Stimulated activated CD8-positive, alpha-beta memory T cell treated with anti-CD3 and anti-CD28 coated beads, Interleukin-15, amount 100 ng/mL, for 24 hours (primary cell): ENCODE data around the gene BZW1.
A peak's percentile ranks its signal among the peaks of the same experiment; 100 is the strongest.
"Not testable (repeated sequence)": the region's sequence is repeated elsewhere in the genome, so short reads cannot be mapped to it uniquely, and the experiment has no call there.

Experiments used
- DNase-seq: peaks from one replicate; pipeline ENCODE4 v3.0.0-alpha.2; 2020; ENCODE audit warnings: low read depth

Gene BZW1

GRCh38 chr2:200791905-200792304, 19.8 kb upstream of the BZW1 start:
- no peak for DNase-seq

GRCh38 chr2:200794143-200794542, 17.6 kb upstream of the BZW1 start:
- no peak for DNase-seq

GRCh38 chr2:200795028-200795440, 16.7 kb upstream of the BZW1 start:
- DNase-seq, result no peak

DNA sequence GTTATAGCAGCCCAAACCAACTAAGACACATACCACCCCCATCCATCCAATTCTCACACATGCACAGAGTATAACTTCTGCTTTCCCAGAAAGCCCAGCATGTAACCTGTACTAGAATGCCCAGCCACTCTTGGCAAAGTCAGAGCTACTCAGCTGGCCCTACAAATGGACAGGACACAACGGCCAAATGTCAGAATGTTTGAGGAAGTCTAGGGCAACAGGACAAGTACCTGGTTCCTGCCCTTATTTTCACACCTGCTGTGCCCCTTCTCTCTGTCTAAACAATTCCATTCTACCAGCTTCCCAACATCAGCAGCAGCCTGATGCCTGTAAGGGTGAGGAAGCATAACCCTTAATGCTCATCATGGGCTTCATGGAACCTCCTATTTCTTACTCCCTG, 15.1 kb upstream of the BZW1 start:
- DNase-seq, result no peak

GRCh38 chr2:200797242-200797770, 14.4 kb upstream of the BZW1 start:
- no peak for DNase-seq

DNA sequence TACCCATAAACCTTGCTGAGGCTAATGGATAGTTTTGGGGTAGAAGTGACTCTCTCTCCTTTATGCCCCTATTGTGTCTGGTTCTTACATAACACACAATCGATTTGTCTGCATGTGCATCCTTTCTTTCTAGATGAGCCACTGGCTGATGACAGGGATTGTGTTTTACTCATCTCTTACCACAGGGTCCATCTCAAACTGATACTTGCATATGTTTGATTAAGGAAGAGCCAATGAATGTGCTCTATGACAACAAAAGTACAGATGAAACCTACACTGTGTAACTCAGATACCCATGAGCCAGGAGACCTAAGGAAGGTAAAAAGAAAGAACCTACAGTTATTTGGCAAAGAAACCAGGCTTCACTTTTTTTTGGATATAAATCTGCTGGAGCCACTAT, 13.2 kb upstream of the BZW1 start:
- DNase-seq, result no peak

GRCh38 chr2:200800458-200800857, 11.3 kb upstream of the BZW1 start:
- DNase-seq, result no peak

- DNase-seq, result not testable (repeated sequence)
These were observed 10.3 kb upstream of the BZW1 start for GRCh38 chr2:200801431-200801830.

GRCh38 chr2:200809506-200810251, 2.0 kb upstream of the BZW1 start:
- no peak for DNase-seq

- DNase-seq, result no peak
These were observed 1.3 kb upstream of the BZW1 start for GRCh38 chr2:200810252-200810997.

DNA sequence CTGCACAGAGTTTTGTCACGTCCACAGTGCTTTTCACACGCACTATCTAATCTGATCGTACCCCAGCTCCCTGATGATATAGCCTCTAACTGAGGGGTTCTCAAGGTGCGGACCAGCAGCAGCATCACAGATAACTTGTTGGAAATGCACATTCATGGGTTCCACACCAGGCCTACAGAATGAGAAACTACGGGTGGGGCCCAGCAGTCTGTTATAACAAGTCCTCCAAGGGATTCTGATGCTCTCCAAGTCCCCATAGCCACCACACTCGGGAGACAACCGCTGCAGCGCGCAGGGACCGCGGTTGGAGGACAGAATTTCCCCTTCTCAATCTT, 745 bp upstream of the BZW1 start:
- DNase-seq, result no peak

- DNase-seq, result peak; percentile 40
These were observed 662 bp downstream of the BZW1 start for GRCh38 chr2:200812122-200813022.

- DNase-seq, result no peak
These were observed 2.6 kb downstream of the BZW1 start for GRCh38 chr2:200814276-200814815.

GRCh38 chr2:200814917-200815316, 3.2 kb downstream of the BZW1 start:
- no peak for DNase-seq

- DNase-seq, result not testable (repeated sequence)
These were observed 7.0 kb downstream of the BZW1 start for GRCh38 chr2:200818732-200819131.

GRCh38 chr2:200820573-200821234, 9.0 kb downstream of the BZW1 start:
- DNase-seq, result no peak

- no peak for DNase-seq
These were observed 10.1 kb downstream of the BZW1 start for GRCh38 chr2:200821686-200822245.

GRCh38 chr2:200828104-200828503, 16.4 kb downstream of the BZW1 start:
- DNase-seq, result no peak

DNA sequence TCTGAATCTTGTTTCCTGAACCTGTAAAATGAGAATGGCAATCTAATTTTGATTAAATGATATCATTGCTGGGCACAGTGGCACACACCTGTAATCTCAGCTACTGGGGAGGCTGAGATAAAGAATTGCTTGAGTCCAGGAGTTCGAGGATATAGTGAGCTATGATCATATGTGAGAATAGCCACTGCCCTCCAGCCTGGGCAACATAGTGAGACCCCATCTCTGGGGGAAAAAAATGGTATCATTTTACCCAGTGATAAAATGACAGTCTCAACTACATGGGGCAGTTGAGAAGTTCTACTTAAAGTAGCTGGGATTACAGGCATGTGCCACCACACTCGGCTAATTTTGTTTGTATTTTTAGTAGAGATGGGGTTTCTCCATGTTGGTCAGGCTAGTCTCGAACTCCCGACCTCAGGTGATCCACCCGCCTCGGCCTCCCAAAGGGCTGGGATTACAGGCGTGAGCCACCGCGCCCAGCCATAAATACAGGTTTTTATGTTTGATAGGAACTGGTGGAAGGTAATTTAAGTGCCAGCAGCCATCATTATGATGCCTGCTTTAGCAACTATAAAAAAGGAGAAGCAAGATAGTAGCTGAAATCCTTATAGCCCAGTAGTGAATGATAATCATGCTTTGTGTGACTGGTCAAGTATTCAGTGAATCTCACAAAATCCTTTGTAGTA, 17.0 kb downstream of the BZW1 start:
- DNase-seq, result no peak

DNA sequence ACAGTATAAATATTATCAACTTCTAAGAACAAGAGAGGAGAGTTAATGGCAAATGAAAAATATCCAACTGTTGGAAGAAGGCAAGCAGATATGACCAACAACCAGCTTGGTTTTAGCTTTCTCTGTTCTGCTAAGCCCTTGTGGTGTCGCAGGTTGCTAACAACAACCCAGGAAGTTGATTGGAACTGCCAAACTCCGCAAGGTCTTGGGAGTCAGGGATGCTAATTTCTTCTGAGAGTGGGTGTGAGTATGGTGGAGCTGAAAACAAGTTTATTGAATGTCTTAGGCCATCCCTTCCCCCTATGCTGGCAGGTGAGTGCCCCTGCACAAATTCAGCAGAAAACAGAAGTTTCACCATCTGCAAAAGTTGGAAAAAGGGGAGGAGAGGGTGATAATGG, 17.5 kb downstream of the BZW1 start:
- no peak for DNase-seq

DNA sequence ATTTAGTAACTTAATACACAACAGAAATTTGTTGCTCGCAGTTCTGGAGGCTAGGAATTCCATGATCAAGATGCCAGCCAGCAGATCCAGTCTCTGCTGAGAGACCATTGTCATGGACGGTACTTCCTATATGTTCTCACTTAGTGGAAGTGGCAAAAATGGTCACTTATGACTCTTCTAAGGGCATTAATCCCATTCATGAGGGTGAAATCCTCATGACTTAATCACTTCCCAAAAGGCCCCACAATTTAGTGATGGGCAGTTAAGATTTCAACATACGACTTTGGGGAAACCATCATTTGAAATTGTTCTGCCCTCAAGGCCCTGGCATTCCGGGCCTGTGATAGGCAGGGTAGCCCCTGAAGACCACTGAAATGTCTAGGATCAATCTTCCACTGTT, 23.0 kb downstream of the BZW1 start:
- DNase-seq, result no peak
